NCI-H2196 treated with DMSO at 0.1 percent for 48 hours (cell line): Measurements from ENCODE around the gene TSPEAR.
"Not testable (repeated sequence)": the region's sequence is repeated elsewhere in the genome, so short reads cannot be mapped to it uniquely, and the experiment has no call there.

Experiments used
- DNase-seq: peaks from one replicate; lab custom pipeline; 2025; ENCODE audit not compliant: unreplicated experiment; lab: John Stamatoyannopoulos, UW

The TSPEAR gene

GRCh38 chr21:44612669-44613229, 98.6 kb downstream of the TSPEAR start:
- no peak for DNase-seq

- no peak for DNase-seq
Observed at GRCh38 chr21:44612029-44612486, 99.3 kb downstream of the TSPEAR start, which contains the start of gene KRTAP10-8. KRTAP10-8 (plus strand) TSS chr21:44612079; CDS start chr21:44612101, 22 bp downstream.

GRCh38 chr21:44611551-44611950, 99.8 kb downstream of the TSPEAR start:
- no peak for DNase-seq

- DNase-seq = not testable (repeated sequence)
Observed at GRCh38 chr21:44610157-44610843, 101.1 kb downstream of the TSPEAR start.

- no peak for DNase-seq
Observed at GRCh38 chr21:44609193-44609592, 102.2 kb downstream of the TSPEAR start.

- DNase-seq = no peak
Observed at GRCh38 chr21:44606495-44606894, 104.9 kb downstream of the TSPEAR start.

DNA sequence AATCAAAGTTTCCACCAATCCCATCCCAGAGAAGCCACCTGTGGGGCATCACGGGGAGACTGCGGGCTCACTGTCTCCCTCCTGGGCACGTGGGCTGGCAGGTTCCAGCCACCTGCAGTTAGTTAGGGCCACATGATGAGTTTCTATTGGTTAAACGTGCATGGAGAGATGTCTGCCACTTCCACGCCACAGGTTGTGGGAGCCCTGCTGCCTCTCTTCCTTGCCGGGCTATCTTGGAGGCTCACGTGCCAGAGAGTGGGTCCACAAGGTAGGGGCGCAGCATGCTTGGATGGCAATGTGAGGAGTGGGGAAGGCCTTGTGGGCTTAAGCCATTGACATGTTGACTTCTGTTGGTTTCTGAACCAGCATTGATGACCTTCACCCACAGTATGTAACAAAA, 107.5 kb downstream of the TSPEAR start:
- DNase-seq = no peak

DNA sequence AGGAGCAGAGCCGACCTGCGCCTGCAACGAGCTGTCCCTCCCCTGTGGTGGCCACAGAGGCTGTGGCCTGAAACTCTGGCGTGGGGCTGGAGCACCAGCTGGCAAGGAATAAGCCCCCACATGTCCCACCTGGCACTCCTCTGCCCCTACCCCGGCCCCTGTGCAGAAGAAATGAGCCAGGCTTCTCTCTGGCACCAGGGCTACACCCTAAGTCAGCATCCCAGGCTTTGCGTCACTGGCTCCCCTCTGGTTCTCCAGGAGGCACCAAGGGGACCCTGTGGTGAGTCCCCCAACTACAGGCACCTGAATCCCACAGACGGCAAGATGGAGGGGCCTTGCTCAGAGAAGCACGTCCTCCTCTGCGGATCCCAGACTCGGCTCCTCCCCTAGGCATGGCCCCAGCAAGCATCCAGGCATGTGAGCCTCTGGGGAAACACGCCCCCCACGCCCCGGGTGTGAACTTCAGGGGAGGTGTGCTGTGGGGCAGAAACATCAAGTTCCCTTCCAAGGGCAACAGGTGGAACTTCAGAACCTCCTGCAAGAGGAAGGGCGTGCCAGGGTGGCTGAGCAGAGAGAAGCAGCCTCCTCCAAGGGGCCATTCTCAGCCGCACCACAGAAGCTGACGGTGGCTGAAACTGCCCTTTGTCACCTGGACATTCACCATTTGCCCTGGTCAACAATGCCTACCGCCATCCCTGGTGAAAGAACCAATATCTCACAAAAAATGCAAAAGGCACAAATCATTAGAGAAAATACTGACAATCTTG, 108.1 kb downstream of the TSPEAR start:
- no peak for DNase-seq

- DNase-seq = no peak
Observed at GRCh38 chr21:44602463-44602850, 108.9 kb downstream of the TSPEAR start.

DNA sequence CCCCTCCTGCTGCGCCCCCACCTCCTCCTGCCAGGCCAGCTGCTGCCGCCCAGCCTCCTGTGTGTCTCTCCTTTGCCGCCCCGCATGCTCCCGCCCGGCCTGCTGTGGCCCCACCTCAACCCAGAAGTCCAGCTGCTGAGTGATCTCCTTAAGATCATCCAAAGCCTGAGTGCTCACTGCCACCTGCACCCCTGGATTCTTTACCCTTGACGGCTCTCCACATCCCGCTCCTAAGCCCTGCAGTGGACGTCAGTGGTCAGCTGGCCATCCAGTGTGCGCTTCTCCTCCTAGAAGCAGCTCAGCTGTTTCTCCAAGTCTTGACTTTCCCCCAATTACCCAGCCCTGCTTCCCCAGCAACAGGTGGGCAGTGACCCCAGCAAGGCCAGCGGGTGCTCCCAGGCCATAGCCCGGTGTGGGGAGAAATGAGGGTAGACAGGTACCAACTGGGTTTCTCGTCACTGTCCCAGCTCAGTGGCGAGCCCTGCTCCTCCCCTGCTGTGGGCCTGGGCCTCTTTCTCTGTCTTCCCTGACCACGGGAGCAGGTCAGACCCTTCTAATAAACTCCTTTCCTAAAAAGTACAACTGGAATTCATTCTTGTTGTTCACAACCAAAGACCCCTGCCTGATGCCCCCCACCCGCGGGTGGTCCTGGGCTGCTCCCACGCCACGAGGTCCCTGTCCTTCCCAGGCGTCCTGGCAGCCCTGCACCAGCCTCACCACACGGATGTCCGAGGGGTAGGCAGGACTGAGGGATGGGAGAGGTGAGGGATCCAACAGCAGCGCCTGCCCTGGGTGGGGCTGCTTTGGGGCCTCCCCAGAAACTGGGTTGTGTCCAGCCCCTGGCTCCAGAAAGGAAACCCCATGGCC, 109.5 kb downstream of the TSPEAR start:
- DNase-seq = no peak

- DNase-seq = not testable (repeated sequence)
Observed at GRCh38 chr21:44601091-44601490, 110.3 kb downstream of the TSPEAR start.

- DNase-seq = not testable (repeated sequence)
Observed at GRCh38 chr21:44600118-44600978, 111.0 kb downstream of the TSPEAR start, which contains the start of gene KRTAP10-7. KRTAP10-7 (plus strand) TSS chr21:44600597; CDS start chr21:44600622, 25 bp downstream.

- DNase-seq = no peak
Observed at GRCh38 chr21:44599264-44600029, 111.9 kb downstream of the TSPEAR start.

GRCh38 chr21:44598061-44598460, 113.3 kb downstream of the TSPEAR start:
- no peak for DNase-seq

GRCh38 chr21:44596068-44596725, 115.2 kb downstream of the TSPEAR start:
- DNase-seq = no peak

- DNase-seq = no peak
Observed at GRCh38 chr21:44595524-44595923, 115.8 kb downstream of the TSPEAR start.

GRCh38 chr21:44594406-44594916, 116.9 kb downstream of the TSPEAR start:
- DNase-seq = no peak

- DNase-seq = no peak
Observed at GRCh38 chr21:44593598-44594405, 117.6 kb downstream of the TSPEAR start.
